Peyer's patch (tissue), 4 donors: ENCODE measurements around the gene DGKQ. TPM values are rescaled to one million over a fixed set of nuclear protein-coding genes. Genes with fewer than 3 reads are reported as not detected.

Experiments
- DNase-seq, 3 donors: peaks; one replicate each; pipeline ENCODE4 v3.0.0-alpha.2; 2017 to 2019
- H3K27ac ChIP-seq, 4 donors: fragments of 200-600 bp; sonication (generic); one replicate each; pipeline ENCODE4 v1.5.1; 2016 to 2019
- H3K27me3 ChIP-seq, 2 donors: fragments of 200-600 bp; sonication (generic); one replicate each; pipeline ENCODE4 v1.5.1; 2019
- H3K36me3 ChIP-seq, 3 donors: fragments of 200-600 bp; sonication (generic); one replicate each; pipeline ENCODE4 v1.5.1; 2016 to 2019
- H3K4me1 ChIP-seq, 4 donors: fragments of 200-600 bp; sonication (generic); one replicate each; pipeline ENCODE4 v1.5.1; 2016 to 2019
- H3K4me3 ChIP-seq, 4 donors: fragments of 200-600 bp; sonication (generic); 1 replicate in 3 of 4; 2 replicates in 1 of 4; pipeline ENCODE4 v1.5.1; 2016 to 2019; ENCODE audit warnings: mild to moderate bottlenecking in 1 of 4
- H3K9me3 ChIP-seq, 4 donors: fragments of 200-600 bp; sonication (generic); one replicate each; pipeline ENCODE4 v1.5.1; 2016 to 2019; ENCODE audit warnings: mild to moderate bottlenecking in 1 of 4
- POLR2A ChIP-seq, 2 donors: fragments of 450-650 bp; IDR thresholded peaks; one replicate each; pipeline ENCODE4 v1.5.1; 2017; ENCODE audit warnings: antibody characterized with exemption in 2 of 2, mild to moderate bottlenecking in 2 of 2, moderate library complexity in 2 of 2
- total RNA-seq, 4 donors: library from RNA; depleted of rRNA; stranded (reverse); fragments of >200 nt; gene quantifications; one replicate each; pipeline ENCODE4 v1.1.0, GENCODE V29; 2016
- TF ChIP-seq, protein P1 (sequence below), 6 experiments: fragments of 450-650 bp in 4 of 6; fragments of 200-600 bp in 2 of 6; sonication (generic) in 1 of 6; IDR thresholded peaks; one replicate each; pipeline ENCODE4 v1.5.1; 2017 to 2019; ENCODE audit warnings: antibody characterized with exemption in 6 of 6, mild to moderate bottlenecking in 3 of 6, moderate library complexity in 1 of 6

The DGKQ gene
- total RNA-seq, 4 donors from 2014 or later = 32.2 to 119 (median 101) TPM

DNA sequence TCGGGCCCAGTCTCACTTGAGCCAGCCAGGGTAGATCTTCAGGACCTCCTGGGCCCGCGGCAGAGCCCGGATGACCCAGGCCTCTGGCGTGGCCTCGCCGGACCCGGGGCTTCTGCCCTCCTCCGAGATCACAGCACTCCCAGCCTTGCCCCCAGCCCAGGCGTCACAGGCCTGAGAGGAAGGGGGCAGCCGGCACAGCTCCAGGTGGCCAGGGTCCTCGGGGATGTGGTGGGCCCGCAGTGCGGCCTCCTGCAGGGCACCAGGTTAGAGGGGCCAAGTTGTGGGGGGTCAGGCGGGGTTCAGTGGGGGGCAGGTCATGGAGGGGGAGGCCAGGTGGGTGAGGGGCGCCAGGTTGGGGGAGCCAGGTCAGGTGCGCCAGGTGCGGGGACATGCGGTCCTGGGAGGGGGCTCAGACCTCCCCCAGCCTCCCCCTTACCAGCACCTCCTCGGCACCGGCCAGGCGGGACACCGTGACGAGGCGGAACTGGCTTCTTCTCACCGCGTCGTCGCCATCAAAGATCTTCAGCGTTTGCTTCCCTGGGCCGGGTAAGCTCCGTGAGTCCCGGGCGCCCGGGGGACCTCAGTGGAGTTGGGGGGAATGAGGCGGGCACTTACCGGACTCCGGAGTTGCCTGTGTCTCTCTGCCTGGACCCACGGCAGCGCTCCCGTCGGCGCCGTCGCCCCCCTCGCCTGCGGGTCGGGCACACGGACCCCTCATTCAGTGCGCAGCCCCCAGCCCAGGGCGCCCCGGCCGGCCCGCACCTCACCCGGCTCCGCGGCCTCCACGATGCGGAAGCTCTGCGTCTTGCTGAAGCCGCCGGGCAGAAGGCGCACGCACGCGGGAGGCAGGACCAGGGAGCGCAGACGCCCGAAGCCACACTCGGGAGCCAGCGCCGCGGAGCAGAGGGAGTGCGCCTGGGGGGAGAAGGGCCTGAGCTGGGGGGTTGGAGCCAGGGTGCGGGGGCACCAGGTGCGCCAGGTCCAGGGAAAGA is 6.0 kb downstream of the DGKQ start:
- Histone ChIP-seq H3K4me3 (no peak overlapping the region), H3K9me3 (no peaks in the 10 kb centered on the region), H3K27me3 (no peaks in the 10 kb centered on the region), H3K27ac (no peak overlapping the region), H3K36me3 (peaks cover 0 to 50% (median 0%) of the 10 kb centered on the region in 3 donors), H3K4me1 (peaks cover 4 to 32% (median 9%) of the 10 kb centered on the region in 4 donors)
- no peak for DNase-seq
- TF ChIP-seq, protein P1, sequence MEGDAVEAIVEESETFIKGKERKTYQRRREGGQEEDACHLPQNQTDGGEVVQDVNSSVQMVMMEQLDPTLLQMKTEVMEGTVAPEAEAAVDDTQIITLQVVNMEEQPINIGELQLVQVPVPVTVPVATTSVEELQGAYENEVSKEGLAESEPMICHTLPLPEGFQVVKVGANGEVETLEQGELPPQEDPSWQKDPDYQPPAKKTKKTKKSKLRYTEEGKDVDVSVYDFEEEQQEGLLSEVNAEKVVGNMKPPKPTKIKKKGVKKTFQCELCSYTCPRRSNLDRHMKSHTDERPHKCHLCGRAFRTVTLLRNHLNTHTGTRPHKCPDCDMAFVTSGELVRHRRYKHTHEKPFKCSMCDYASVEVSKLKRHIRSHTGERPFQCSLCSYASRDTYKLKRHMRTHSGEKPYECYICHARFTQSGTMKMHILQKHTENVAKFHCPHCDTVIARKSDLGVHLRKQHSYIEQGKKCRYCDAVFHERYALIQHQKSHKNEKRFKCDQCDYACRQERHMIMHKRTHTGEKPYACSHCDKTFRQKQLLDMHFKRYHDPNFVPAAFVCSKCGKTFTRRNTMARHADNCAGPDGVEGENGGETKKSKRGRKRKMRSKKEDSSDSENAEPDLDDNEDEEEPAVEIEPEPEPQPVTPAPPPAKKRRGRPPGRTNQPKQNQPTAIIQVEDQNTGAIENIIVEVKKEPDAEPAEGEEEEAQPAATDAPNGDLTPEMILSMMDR (IDR thresholded peaks at IDR 0.05) = no peak
- TF ChIP-seq POLR2A (IDR thresholded peaks at IDR 0.05) = no peak

DNA sequence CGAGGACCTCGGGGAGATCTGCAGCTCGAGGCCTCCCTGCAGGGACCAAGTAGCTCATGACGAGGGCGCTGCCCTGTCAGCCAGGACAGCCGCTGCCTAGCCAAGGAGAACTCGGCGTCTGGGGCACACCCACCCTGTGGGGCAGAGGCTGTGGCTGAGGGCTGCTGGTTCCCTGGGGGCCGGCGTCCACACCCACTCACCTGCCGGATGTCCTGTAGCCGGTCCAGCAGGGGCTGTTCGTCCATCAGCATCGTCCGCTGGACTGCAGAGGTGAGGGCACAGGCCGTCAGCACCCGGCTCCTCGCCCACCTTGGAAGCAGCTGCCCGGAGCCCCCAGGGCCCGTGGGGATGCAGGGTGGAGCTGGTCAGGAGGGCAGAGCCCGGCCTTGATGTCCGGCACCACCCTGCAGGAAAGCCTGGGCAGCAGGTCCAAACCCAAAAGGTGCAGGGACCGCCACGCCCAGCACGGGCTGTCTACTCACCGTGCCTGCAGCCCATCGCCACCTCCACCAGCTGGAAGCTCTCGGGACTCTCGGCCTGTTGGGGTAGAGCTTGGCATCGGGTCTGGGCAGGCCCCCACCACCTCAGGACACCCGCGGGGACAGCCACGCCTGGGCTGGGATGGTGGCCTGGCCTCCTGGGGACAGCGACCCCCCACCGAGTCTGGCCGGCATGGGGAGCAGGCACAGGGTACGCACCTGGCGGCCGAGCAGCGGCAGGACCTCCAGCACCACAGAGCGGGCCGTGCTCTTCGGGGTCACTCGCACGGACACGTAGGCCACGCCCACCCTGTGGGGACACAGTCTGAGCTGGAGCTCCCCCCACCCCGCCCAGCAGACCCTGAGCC is 6.9 kb downstream of the DGKQ start:
- peaks cover 0 to 26% (median under 1%) of the 10 kb centered on the region in 4 donors for H3K4me1 ChIP-seq
- H3K27me3 ChIP-seq = no peaks in the 10 kb centered on the region
- no peak for TF ChIP-seq POLR2A (IDR thresholded peaks at IDR 0.05)
- TF ChIP-seq, protein P1 (IDR thresholded peaks at IDR 0.05) = no peak
- peaks cover 0 to 60% (median 0%) of the 10 kb centered on the region in 3 donors for H3K36me3 ChIP-seq
- H3K4me3 ChIP-seq = no peak overlapping the region
- H3K27ac ChIP-seq = no peak overlapping the region
- H3K9me3 ChIP-seq = no peaks in the 10 kb centered on the region
- DNase-seq = no peak

DNA sequence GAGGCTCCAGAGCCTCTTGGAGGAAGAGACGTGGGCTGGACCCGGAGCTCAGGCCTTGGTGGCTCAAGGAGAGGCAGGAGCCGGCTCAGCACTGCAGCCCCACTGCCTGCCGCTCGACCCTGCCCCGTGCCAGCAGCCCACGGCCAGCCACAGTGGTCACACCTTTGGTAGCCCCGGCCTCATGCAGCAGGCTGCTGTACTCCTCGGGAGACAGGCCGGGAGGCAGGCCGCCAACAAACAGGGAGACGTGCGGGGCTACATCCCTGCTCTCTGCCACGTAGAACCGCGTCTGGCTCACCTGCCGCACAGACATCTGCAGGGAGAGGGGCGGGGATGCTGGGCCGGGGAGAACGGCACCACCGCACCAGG is 7.6 kb downstream of the DGKQ start:
- no peak for DNase-seq
- Histone ChIP-seq H3K27ac (no peak overlapping the region), H3K4me1 (peaks cover 0 to 19% (median 0%) of the 10 kb centered on the region in 4 donors), H3K9me3 (no peaks in the 10 kb centered on the region), H3K36me3 (peaks cover 0 to 67% (median 0%) of the 10 kb centered on the region in 3 donors), H3K27me3 (no peaks in the 10 kb centered on the region), H3K4me3 (no peak overlapping the region)
- TF ChIP-seq, protein P1 (IDR thresholded peaks at IDR 0.05) = no peak
- TF ChIP-seq POLR2A (IDR thresholded peaks at IDR 0.05) = no peak

DNA sequence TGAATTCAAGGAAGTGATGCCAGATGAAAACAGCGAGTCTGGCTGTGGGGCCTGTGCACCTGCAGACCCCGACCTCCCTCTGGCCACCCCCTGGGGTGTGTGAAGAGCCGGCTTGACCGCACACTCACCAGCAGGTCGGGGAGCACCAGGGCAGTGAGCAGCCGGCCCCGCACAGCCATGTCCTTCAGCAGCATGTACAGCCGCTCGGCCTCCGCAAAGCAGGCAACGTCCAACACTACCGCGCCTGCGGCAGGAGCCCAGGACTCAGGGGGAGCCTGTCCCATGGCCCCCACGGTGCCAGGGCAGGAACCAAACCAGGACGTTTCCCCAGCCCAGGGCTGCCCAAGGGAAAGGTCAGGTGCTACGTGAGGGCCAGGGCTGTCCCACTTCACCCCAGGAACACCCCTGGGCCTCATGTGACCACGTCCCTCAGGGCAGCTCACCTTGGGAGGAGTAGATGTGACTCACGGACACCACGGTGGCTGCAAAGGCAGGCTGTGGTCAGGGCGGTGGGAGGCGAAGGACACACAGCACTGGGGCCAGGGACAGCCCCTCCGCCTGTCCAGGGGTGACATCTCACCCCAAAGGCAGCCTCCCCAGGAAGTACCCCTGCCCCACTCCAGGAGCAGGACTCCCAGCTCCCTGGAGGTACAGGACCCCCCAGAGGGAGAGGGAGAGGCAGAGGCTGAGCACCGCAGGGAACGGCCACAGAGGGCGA is 8.2 kb downstream of the DGKQ start:
- H3K27ac ChIP-seq = no peak overlapping the region
- H3K4me1 ChIP-seq = peaks cover 0 to 16% (median 0%) of the 10 kb centered on the region in 4 donors
- no peak for DNase-seq
- H3K9me3 ChIP-seq = no peaks in the 10 kb centered on the region
- peaks cover 0 to 72% (median 0%) of the 10 kb centered on the region in 3 donors for H3K36me3 ChIP-seq
- no peaks in the 10 kb centered on the region for H3K27me3 ChIP-seq
- TF ChIP-seq POLR2A (IDR thresholded peaks at IDR 0.05) = no peak
- TF ChIP-seq, protein P1 (IDR thresholded peaks at IDR 0.05) = no peak
- no peak overlapping the region for H3K4me3 ChIP-seq
